Testis (tissue), 2 donors: ENCODE results near the gene KRTAP1-4.

ENCODE experiments used
- POLR2A ChIP-seq: fragments of 450-650 bp; IDR thresholded peaks from one replicate; pipeline ENCODE4 v1.6.1; 2017; ENCODE audit warnings: antibody characterized with exemption, mild to moderate bottlenecking, moderate library complexity
- TF ChIP-seq, protein P1 (sequence below), 3 experiments: fragments of 450-650 bp in 2 of 3; fragments of 200-600 bp in 1 of 3; sonication (generic) in 1 of 3; IDR thresholded peaks; one replicate each; pipeline ENCODE4 v1.5.1; 2016 to 2019; ENCODE audit warnings: antibody characterized with exemption in 3 of 3, mild to moderate bottlenecking in 2 of 3, moderate library complexity in 1 of 3

DNA sequence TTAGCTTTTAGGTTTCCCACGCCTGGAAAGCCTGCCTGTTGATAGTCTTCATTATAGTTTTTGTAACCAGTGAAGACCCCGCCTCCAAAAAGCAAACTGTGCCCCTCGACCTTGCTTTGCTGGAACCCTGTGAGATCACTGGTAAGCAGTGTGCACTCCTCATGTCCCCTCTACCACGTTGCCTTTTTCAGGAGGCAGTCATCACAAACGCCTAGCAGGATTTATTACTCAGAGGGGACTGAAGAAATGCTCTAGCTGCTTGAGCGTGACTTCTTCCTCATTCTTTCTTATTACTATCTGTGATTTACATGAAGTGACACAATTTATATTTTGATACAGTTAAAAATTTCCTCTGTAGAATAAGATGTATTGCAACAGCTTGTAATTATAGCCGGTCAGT lies 14.5 kb downstream of the KRTAP1-4 start:
- TF ChIP-seq POLR2A: no peak
- TF ChIP-seq, protein P1, sequence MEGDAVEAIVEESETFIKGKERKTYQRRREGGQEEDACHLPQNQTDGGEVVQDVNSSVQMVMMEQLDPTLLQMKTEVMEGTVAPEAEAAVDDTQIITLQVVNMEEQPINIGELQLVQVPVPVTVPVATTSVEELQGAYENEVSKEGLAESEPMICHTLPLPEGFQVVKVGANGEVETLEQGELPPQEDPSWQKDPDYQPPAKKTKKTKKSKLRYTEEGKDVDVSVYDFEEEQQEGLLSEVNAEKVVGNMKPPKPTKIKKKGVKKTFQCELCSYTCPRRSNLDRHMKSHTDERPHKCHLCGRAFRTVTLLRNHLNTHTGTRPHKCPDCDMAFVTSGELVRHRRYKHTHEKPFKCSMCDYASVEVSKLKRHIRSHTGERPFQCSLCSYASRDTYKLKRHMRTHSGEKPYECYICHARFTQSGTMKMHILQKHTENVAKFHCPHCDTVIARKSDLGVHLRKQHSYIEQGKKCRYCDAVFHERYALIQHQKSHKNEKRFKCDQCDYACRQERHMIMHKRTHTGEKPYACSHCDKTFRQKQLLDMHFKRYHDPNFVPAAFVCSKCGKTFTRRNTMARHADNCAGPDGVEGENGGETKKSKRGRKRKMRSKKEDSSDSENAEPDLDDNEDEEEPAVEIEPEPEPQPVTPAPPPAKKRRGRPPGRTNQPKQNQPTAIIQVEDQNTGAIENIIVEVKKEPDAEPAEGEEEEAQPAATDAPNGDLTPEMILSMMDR (IDR thresholded peaks at IDR 0.05): no peak
